Activated CD4-positive, alpha-beta T cell treated with anti-CD3 and anti-CD28 coated beads, Interleukin-2, Interleukin-6, amounts not matched to agents 100 ng/mL and 50 ng/mL, durations not matched to agents 16 hours and 8 hours (primary cell): Measurements from ENCODE around the gene IREB2.
"Not testable (repeated sequence)": the region's sequence is repeated elsewhere in the genome, so short reads cannot be mapped to it uniquely, and the experiment has no call there.

Source experiments
- DNase-seq: peaks from one replicate; pipeline ENCODE4 v3.0.0-alpha.2; 2020

Gene IREB2

GRCh38 chr15:78437762-78438618 is at the start of gene IREB2:
TSS of gene IREB2 (plus strand) at chr15:78438216. CDS start at chr15:78438338, 122 bp downstream.
- DNase-seq, result peak; percentile 98

GRCh38 chr15:78388865-78389264 is 49.2 kb upstream of the IREB2 start:
- DNase-seq, result no peak

GRCh38 chr15:78389322-78389721 is 48.7 kb upstream of the IREB2 start:
- no peak for DNase-seq

- no peak for DNase-seq
Measured at GRCh38 chr15:78389738-78390137, 48.3 kb upstream of the IREB2 start.

GRCh38 chr15:78390242-78390641 is 47.8 kb upstream of the IREB2 start:
- no peak for DNase-seq

GRCh38 chr15:78390826-78391225 is 47.2 kb upstream of the IREB2 start:
- DNase-seq, result no peak

- no peak for DNase-seq
Measured at GRCh38 chr15:78391781-78392180, 46.2 kb upstream of the IREB2 start.

GRCh38 chr15:78392430-78392829 is 45.6 kb upstream of the IREB2 start:
- DNase-seq, result no peak

- no peak for DNase-seq
Measured at GRCh38 chr15:78393137-78393536, 44.9 kb upstream of the IREB2 start.

GRCh38 chr15:78394026-78394425 is 44.0 kb upstream of the IREB2 start:
- no peak for DNase-seq

GRCh38 chr15:78394981-78395616 is 42.9 kb upstream of the IREB2 start:
- DNase-seq, result no peak

- DNase-seq, result no peak
Measured at GRCh38 chr15:78396186-78396814, 41.7 kb upstream of the IREB2 start.

GRCh38 chr15:78396976-78397375 is 41.0 kb upstream of the IREB2 start:
- DNase-seq, result no peak

- DNase-seq, result no peak
Measured at GRCh38 chr15:78397382-78397781, 40.6 kb upstream of the IREB2 start.

GRCh38 chr15:78398076-78398825 is 39.8 kb upstream of the IREB2 start:
- DNase-seq, result no peak

GRCh38 chr15:78399091-78399490 is 38.9 kb upstream of the IREB2 start:
- no peak for DNase-seq

GRCh38 chr15:78402061-78402610 is 35.9 kb upstream of the IREB2 start:
- no peak for DNase-seq

GRCh38 chr15:78404125-78404524 is 33.9 kb upstream of the IREB2 start:
- DNase-seq, result no peak

- DNase-seq, result not testable (repeated sequence)
Measured at GRCh38 chr15:78404796-78405195, 33.2 kb upstream of the IREB2 start.

- DNase-seq, result no peak
Measured at GRCh38 chr15:78405336-78405924, 32.6 kb upstream of the IREB2 start.

GRCh38 chr15:78406016-78406585 is 31.9 kb upstream of the IREB2 start:
- DNase-seq, result no peak
